Measurements from ENCODE around the gene KCNAB1. TPM values are rescaled to one million over a fixed set of nuclear protein-coding genes. Genes with fewer than 3 reads are reported as not detected.

Gene KCNAB1
- total RNA-seq, 2 donors from 2014 or later: 0.07 to 0.74 TPM

GRCh38 chr3:156181509-156181908, 61.1 kb downstream of the KCNAB1 start:
- TF ChIP-seq CTCF (IDR thresholded peaks at IDR 0.05): no peak
- Histone ChIP-seq H3K36me3 (no peaks in the 10 kb centered on the region), H3K27ac (no peak overlapping the region), H3K4me1 (no peaks in the 10 kb centered on the region), H3K27me3 (no peaks in the 10 kb centered on the region), H3K9me3 (no peaks in the 10 kb centered on the region), H3K9ac (ENCODE audit: low read depth in 2 of 2, low read length in 2 of 2) (no peak overlapping the region), H3K4me3 (no peak overlapping the region)
- intact Hi-C loops (cut with DNase I): no loop called here
- no peak for DNase-seq

- H3K4me3 ChIP-seq: no peak overlapping the region
- no peaks in the 10 kb centered on the region for H3K27me3 ChIP-seq
- intact Hi-C loops (cut with DNase I): no loop called here
- H3K27ac ChIP-seq: no peak overlapping the region
- no peaks in the 10 kb centered on the region for H3K36me3 ChIP-seq
- TF ChIP-seq CTCF (IDR thresholded peaks at IDR 0.05): no peak
- H3K9me3 ChIP-seq: no peaks in the 10 kb centered on the region
- H3K9ac ChIP-seq (ENCODE audit: low read depth in 2 of 2, low read length in 2 of 2): no peak overlapping the region
- H3K4me1 ChIP-seq: no peaks in the 10 kb centered on the region
- DNase-seq: no peak
Measured at GRCh38 chr3:156183396-156183795, 63.0 kb downstream of the KCNAB1 start.

- no peaks in the 10 kb centered on the region for H3K36me3 ChIP-seq
- no peak overlapping the region for H3K4me3 ChIP-seq
- no peak overlapping the region for H3K9ac ChIP-seq (ENCODE audit: low read depth in 2 of 2, low read length in 2 of 2)
- no peaks in the 10 kb centered on the region for H3K9me3 ChIP-seq
- no peaks in the 10 kb centered on the region for H3K4me1 ChIP-seq
- H3K27me3 ChIP-seq: no peaks in the 10 kb centered on the region
- TF ChIP-seq CTCF (IDR thresholded peaks at IDR 0.05): no peak
- H3K27ac ChIP-seq: no peak overlapping the region
- intact Hi-C loops (cut with DNase I): no loop called here
- no peak for DNase-seq
Measured at GRCh38 chr3:156184156-156184555, 63.8 kb downstream of the KCNAB1 start.

GRCh38 chr3:156187146-156187769, 66.9 kb downstream of the KCNAB1 start:
- H3K9me3 ChIP-seq: no peaks in the 10 kb centered on the region
- intact Hi-C loops (cut with DNase I): no loop called here
- no peak for TF ChIP-seq CTCF (IDR thresholded peaks at IDR 0.05)
- no peak overlapping the region for H3K27ac ChIP-seq
- H3K4me3 ChIP-seq: no peak overlapping the region
- no peaks in the 10 kb centered on the region for H3K4me1 ChIP-seq
- H3K27me3 ChIP-seq: no peaks in the 10 kb centered on the region
- DNase-seq: no peak
- H3K9ac ChIP-seq (ENCODE audit: low read depth in 2 of 2, low read length in 2 of 2): no peak overlapping the region
- H3K36me3 ChIP-seq: no peaks in the 10 kb centered on the region

- no peaks in the 10 kb centered on the region for H3K27me3 ChIP-seq
- H3K9ac ChIP-seq (ENCODE audit: low read depth in 2 of 2, low read length in 2 of 2): no peak overlapping the region
- H3K4me3 ChIP-seq: no peak overlapping the region
- H3K4me1 ChIP-seq: no peaks in the 10 kb centered on the region
- H3K27ac ChIP-seq: no peak overlapping the region
- no peak for TF ChIP-seq CTCF (IDR thresholded peaks at IDR 0.05)
- no peaks in the 10 kb centered on the region for H3K9me3 ChIP-seq
- no peaks in the 10 kb centered on the region for H3K36me3 ChIP-seq
- intact Hi-C loops (cut with DNase I): no loop called here
- DNase-seq: no peak
Measured at GRCh38 chr3:156188757-156189156, 68.4 kb downstream of the KCNAB1 start.

All from colonic mucosa (tissue), 4 donors.